ENCODE results near the gene TBC1D2B.

The TBC1D2B gene

DNA sequence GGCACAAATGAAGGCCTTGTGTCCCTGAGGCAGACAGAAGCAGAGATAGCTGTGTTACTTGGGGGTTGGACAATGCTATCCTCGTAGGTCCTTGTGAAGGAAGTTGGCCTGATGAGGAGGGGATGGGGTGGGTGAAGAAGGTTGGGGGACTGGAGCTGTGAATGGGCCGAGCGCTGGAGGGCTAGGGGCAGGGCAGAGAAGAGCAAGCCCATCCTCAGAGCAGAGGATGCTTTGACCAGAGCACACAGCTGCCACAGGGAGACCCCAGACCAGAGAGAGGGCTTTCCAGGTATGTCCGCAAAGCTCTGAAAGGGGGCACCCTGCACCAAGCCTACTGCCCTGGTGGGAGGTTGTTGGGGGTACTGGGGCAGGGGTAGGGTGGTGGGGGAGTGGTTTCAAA is 5.7 kb upstream of the TBC1D2B start:
- Mint-ChIP-seq H3K27ac (peak overlapping the region in 1 of 2 donors; percentile 74), H3K27me3 (no peaks in the 10 kb centered on the region), H3K4me3 (no peak overlapping the region), H3K4me1 (peaks cover 55% of the 10 kb centered on the region), H3K9me3 (no peaks in the 10 kb centered on the region)
- ATAC-seq, result no peak
- DNase-seq, result no peak

GRCh38 chr15:78082743-78083110 is 5.2 kb upstream of the TBC1D2B start:
- DNase-seq (no peak), ATAC-seq (no peak)
- Mint-ChIP-seq H3K4me1 (peaks cover 55% of the 10 kb centered on the region), H3K27me3 (no peaks in the 10 kb centered on the region), H3K9me3 (no peaks in the 10 kb centered on the region), H3K27ac (no peak overlapping the region), H3K4me3 (no peak overlapping the region)

DNA sequence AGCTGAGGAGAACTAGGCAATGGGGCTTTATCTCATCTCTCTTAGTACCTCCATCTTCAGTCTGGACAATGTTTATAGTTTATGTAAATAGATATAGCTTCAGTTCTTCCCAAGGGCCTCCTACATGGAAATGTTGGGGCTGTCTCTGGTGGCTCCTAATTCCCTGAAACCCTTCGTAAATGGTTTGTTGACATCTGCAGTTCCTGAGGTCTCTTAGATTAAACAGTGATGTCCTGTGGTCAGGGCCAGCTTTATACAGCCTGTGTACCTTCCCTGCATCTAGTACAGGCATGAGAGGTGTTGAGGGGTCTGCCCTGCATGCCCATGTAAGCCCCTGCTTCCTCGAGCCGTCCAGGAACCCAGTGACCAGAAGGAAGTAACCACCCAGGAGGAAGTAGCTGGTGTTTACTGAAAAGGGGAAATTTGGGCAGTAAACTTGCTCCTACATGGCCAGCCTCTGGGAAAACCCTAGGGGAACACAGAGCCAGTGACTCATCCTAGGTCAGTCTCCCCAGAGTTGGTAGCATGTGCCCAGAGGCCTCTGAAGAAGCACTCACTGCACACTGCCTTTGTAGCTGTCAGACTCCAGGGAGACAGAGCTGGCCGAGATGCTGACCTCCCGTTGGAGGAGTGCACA is 4.7 kb upstream of the TBC1D2B start:
- Mint-ChIP-seq H3K27me3 (no peaks in the 10 kb centered on the region), H3K4me1 (peaks cover 55% of the 10 kb centered on the region), H3K4me3 (no peak overlapping the region), H3K27ac (peak overlapping the region; percentile 68 to 80), H3K9me3 (no peaks in the 10 kb centered on the region)
- DNase-seq (no peak), ATAC-seq (peak; percentile 47)

DNA sequence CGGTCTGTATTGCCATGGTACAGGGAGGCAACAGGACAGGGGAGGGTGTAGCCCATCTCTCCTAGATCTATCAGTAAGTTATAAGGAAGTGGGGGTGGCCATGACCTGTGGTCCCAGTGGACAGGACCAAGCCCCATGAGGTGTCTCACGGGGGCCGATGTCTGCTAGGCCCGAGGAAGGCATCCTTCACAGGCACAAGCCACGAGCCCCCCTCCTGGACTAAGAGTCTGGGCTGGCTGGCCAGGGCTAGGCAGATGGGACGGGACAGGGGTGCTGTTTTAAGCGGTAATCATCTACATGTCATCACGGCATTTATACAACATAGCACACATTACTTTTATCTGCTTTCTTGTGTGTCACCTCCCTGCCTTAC is 2.6 kb upstream of the TBC1D2B start:
- H3K27ac Mint-ChIP-seq, result no peak overlapping the region
- peaks cover 63% of the 10 kb centered on the region for H3K4me1 Mint-ChIP-seq
- H3K9me3 Mint-ChIP-seq, result no peaks in the 10 kb centered on the region

GRCh38 chr15:78079298-78080087 is 2.0 kb upstream of the TBC1D2B start:
- Mint-ChIP-seq H3K9me3 (no peaks in the 10 kb centered on the region), H3K27me3 (no peaks in the 10 kb centered on the region), H3K4me1 (peaks cover 65% of the 10 kb centered on the region), H3K27ac (peak overlapping the region in 1 of 2 donors; percentile 38), H3K4me3 (no peak overlapping the region)
- ATAC-seq (no peak), DNase-seq (no peak)

More for the DNA sequence above, 2.6 kb upstream of the TBC1D2B start:
- DNase-seq (no peak), ATAC-seq (no peak)
- no peaks in the 10 kb centered on the region for H3K27me3 Mint-ChIP-seq
- no peak overlapping the region for H3K4me3 Mint-ChIP-seq

DNA sequence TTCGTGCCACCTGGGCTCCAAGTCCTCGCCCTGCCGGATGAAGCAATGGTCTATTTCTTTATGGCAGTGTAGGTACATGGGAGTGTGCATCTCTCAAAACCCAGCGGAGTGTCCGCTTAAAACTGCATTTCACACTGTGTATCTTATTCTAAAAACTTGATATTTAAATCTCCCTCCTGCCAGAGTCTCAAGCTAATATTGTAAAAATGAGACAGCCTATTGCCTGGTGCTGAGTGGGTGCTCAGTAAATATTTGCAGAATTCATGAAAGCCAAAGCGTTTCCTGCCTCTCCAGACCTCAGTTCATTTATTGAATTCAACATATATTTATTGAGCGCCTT is 330 bp upstream of the TBC1D2B start:
- no peaks in the 10 kb centered on the region for H3K9me3 Mint-ChIP-seq
- peak overlapping the region; percentile 57 to 89 for H3K27ac Mint-ChIP-seq
- no peaks in the 10 kb centered on the region for H3K27me3 Mint-ChIP-seq
- ATAC-seq, result peak; percentile 24
- peaks cover 67% of the 10 kb centered on the region for H3K4me1 Mint-ChIP-seq
- peak overlapping the region; percentile 88 to 89 for H3K4me3 Mint-ChIP-seq
- DNase-seq, result no peak

DNA sequence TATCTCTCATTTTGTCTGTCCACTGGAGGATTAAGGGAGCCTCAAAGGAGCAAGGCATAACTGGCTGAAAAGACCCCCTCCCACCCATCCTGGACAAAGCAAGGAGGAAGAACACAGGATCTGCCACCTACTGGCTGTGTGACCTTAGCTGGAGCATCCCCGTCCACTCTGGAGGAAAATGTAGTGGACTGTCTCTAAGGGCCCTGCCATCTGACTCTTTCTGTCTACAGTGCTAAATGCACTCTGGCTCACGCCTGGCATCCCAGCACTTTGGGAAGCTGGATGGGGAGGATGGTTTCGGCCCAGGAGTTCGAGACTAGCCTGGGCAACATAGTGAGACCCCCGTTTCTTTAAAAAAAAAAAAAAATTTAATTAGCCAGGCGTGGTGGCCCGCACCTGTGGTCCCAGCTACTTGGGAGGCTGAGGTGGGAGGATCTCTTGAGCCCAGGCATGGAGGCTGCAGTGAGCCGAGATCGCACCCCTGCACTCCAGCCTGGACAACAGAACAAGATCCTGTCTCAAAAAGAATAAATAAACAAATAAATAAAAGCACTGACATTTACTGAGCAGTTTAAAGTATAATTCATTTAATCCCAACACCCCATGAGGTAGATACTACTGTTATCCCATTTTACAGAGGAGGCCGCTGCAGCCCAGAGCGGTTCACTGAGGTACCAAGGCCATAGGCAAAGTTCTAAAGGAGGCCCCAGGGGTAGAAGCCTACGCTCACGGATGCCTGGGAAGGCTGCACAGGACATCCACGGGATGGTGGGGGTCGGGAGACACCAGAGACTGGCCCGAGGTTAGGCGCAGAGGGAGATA is 1.1 kb downstream of the TBC1D2B start:
- Mint-ChIP-seq H3K27ac (peak overlapping the region; percentile 93 to 97), H3K27me3 (no peaks in the 10 kb centered on the region), H3K9me3 (no peaks in the 10 kb centered on the region), H3K4me1 (peaks cover 70% of the 10 kb centered on the region), H3K4me3 (peak overlapping the region; percentile 93 to 99)
- DNase-seq (no peak), ATAC-seq (peak; percentile 38)

- Mint-ChIP-seq H3K4me1 (peaks cover 73% of the 10 kb centered on the region), H3K9me3 (no peaks in the 10 kb centered on the region), H3K27me3 (no peaks in the 10 kb centered on the region), H3K4me3 (peak overlapping the region; percentile 93 to 99), H3K27ac (peak overlapping the region; percentile 21 to 22)
- DNase-seq (no peak), ATAC-seq (no peak)
These were observed 1.9 kb downstream of the TBC1D2B start for GRCh38 chr15:78075490-78076230.

- H3K4me3 Mint-ChIP-seq, result peak overlapping the region; percentile 20 to 71
These were observed 4.3 kb downstream of the TBC1D2B start for GRCh38 chr15:78073046-78073787.

DNA sequence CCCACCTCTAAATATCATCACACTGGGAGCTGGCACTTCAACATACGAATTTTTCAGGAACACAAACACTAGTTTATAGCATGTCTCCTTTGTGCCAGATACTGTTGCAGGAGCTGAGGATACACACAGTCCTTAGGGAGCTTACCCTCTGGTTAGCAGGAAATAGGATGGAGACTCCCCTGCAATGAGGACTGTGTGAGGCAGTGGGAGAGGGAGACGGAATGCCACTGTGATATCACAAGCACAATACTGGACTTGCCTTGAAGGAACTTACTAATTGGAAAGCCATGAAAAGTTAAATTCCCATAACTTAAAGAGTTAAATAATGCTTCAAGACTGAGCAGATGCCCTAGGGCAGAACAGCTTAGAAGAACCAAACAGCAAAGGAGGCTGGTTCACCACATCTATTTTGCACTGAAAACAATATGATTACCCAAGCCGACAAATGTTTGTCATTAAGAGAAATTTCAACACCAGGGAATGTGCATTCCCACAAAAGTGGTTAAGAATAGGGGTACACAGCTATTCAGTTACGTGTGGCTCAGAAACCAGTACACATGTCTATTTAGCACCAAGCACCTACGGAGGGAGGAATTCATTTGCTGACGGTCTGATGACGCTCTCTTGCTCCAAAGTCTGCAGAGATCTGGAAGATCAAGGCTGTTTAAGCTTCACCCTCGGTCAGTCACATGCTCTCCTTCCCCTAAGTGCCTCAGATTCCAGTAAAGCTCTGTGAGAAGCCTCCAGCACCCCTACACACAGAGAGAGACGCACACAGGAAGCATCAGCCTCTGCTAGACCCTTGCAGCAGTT is 5.2 kb downstream of the TBC1D2B start:
- Mint-ChIP-seq H3K4me1 (peaks cover 52% of the 10 kb centered on the region), H3K4me3 (peak overlapping the region; percentile 20 to 71), H3K27ac (peak overlapping the region; percentile 56 to 61), H3K9me3 (no peaks in the 10 kb centered on the region), H3K27me3 (no peaks in the 10 kb centered on the region)
- no peak for ATAC-seq
- no peak for DNase-seq

More at GRCh38 chr15:78073046-78073787, 4.3 kb downstream of the TBC1D2B start:
- Mint-ChIP-seq H3K9me3 (no peaks in the 10 kb centered on the region), H3K4me1 (peaks cover 58% of the 10 kb centered on the region), H3K27ac (peak overlapping the region in 1 of 2 donors; percentile 5), H3K27me3 (no peaks in the 10 kb centered on the region)
- ATAC-seq (no peak), DNase-seq (no peak)

- H3K4me1 Mint-ChIP-seq, result peaks cover 52% of the 10 kb centered on the region
- H3K9me3 Mint-ChIP-seq, result no peaks in the 10 kb centered on the region
- DNase-seq (no peak), ATAC-seq (no peak)
- no peaks in the 10 kb centered on the region for H3K27me3 Mint-ChIP-seq
- no peak overlapping the region for H3K4me3 Mint-ChIP-seq
- H3K27ac Mint-ChIP-seq, result no peak overlapping the region
These were observed 6.1 kb downstream of the TBC1D2B start for GRCh38 chr15:78071383-78071782.

DNA sequence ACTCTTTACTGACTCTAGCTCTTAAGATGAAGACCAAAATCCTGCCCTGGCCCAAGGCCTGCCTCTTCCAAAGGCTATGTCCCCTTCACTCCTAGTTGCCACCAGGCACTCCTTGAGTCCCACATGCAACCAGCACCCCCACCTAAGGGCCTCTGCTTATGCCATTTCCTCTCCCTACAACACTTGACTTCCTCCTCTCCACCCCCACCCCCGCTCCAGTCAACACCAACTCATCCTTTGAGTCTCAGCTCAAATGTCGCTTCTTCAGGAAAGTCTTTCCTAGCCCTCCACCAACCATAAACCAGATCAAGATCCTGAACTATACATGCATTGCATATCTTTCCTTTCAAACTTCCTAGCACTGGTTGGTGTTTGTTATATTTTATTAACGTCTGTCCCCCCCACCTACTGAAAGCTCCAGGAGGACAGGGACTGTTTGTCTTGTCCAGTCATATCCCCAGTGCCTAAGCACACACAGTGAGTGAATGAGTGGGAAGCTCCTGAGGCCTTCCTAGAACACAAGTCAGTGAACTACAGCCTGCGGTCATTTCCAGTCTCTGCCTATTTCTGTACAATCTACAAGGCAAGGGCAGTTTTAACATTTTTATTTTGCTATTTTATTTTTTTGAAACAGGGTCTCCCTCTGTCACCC is 7.3 kb downstream of the TBC1D2B start:
- Mint-ChIP-seq H3K27ac (peak overlapping the region; percentile 90 to 94), H3K4me3 (peak overlapping the region; percentile 81 to 85), H3K27me3 (no peaks in the 10 kb centered on the region), H3K4me1 (peaks cover 40% of the 10 kb centered on the region), H3K9me3 (no peaks in the 10 kb centered on the region)
- peak; percentile 39 for ATAC-seq
- DNase-seq, result no peak

DNA sequence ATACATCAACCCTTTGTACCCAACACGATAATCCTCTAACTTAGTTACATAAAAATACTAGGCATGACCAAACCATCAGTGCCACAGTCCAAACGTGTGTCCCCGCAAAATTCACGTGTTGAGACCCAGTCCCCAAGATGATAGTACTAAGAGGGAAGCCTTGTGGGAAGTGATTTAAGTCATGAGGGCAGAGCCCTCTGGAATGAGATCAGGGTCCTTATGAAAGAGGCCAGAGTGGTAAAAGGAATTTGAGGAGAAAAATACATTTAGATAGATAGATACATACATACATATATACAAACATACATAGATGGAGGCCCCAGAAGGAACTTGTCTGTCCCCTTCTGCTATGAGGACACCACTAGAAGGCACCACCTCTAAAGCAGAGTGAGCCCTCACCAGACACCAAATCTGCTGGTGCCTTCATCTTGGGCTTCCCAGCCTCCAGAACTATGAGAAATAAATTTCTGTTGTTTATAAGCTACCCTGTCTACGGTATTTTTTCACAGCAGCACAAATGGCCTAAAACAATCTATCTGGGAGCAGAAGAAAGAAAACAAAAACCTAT is 8.0 kb downstream of the TBC1D2B start:
- Mint-ChIP-seq H3K27ac (peak overlapping the region; percentile 90 to 94), H3K4me3 (peak overlapping the region; percentile 81 to 85), H3K4me1 (peaks cover 34% of the 10 kb centered on the region), H3K9me3 (no peaks in the 10 kb centered on the region), H3K27me3 (no peaks in the 10 kb centered on the region)
- no peak for ATAC-seq
- DNase-seq, result no peak

Data from stimulated activated naive CD8-positive, alpha-beta T cell treated with anti-CD3 and anti-CD28 coated beads, Interleukin-15, amount 100 ng/mL, for 72 hours (primary cell).